Heart right ventricle (tissue), 16 donors: ENCODE data around the gene NPAS3. TPM values are rescaled to one million over a fixed set of nuclear protein-coding genes. Genes with fewer than 3 reads are reported as not detected.

Source experiments
- ATAC-seq, 8 donors: fragments of 200-7000 bp; cut with Tn5 transposase; one replicate each; pipeline ENCODE4 v1.9.1; 2020; ENCODE audit warnings: mild to moderate bottlenecking in 8 of 8, moderate library complexity in 8 of 8, moderate number of reproducible peaks in 1 of 8
- DNase-seq, 2 donors: peaks; one replicate each; pipeline ENCODE4 v3.0.0-alpha.2; 2020
- H3K27ac ChIP-seq, 10 donors: fragments of 200-600 bp; sonication (generic) in 2 of 10; one replicate each; pipeline versions ENCODE4 v1.5.0 to v1.8.0; 2020 to 2022; ENCODE audit warnings: mild to moderate bottlenecking in 3 of 10
- H3K27me3 ChIP-seq, 7 donors: fragments of 200-600 bp; one replicate each; pipeline ENCODE4 v1.8.0; 2021 to 2022; ENCODE audit warnings: mild to moderate bottlenecking in 2 of 7
- H3K36me3 ChIP-seq, 9 donors: fragments of 200-600 bp; sonication (generic) in 1 of 9; one replicate each; pipeline versions ENCODE4 v1.5.0 to v1.8.0; 2020 to 2022; ENCODE audit warnings: mild to moderate bottlenecking in 2 of 9
- H3K4me1 ChIP-seq, 9 donors: fragments of 200-600 bp; sonication (generic) in 1 of 9; one replicate each; pipeline versions ENCODE4 v1.5.0 to v1.8.0; 2020 to 2022; ENCODE audit warnings: mild to moderate bottlenecking in 4 of 9
- H3K4me3 ChIP-seq, 10 donors: fragments of 200-600 bp; sonication (generic) in 2 of 10; one replicate each; pipeline versions ENCODE4 v1.5.0 to v1.8.0; 2020 to 2022; ENCODE audit warnings: mild to moderate bottlenecking in 7 of 10, moderate library complexity in 2 of 10
- H3K9me3 ChIP-seq, 11 donors: fragments of 200-600 bp in 10 of 11; sonication (generic) in 2 of 11; one replicate each; pipeline versions ENCODE4 v1.5.0 to v1.8.0; 2013 to 2022; ENCODE audit warnings: mild to moderate bottlenecking in 2 of 11, control low read depth in 1 of 11, moderate library complexity in 1 of 11
- WGBS, 2 donors: extraction: QIAGEN DNeasy Blood & Tissue Kit; methylation state at CpG; one replicate each; pipeline ENCODE4 v1.1.7; 2013; ENCODE audit warnings: inconsistent platforms in 1 of 2; 5-methylcytosine and 5-hydroxymethylcytosine counted together
- intact Hi-C, 10 donors: fragments of 100-400 bp; cut with DNase I; formaldehyde crosslinking; loops; one replicate each; pipeline versions ENCODE4 v1.11.1 to v1.14.2; 2022
- polyA plus RNA-seq, 2 donors: library from polyadenylated mRNA; stranded (reverse); fragments of 200-250 nt; gene quantifications; one replicate each; pipeline ENCODE4 v1.2.3, GENCODE V29; 2013
- total RNA-seq, 10 donors: library from RNA; stranded (reverse); fragmentation: NEBNext Ultra II Directional in 3 of 10; extraction: Animal tissue kit (Norgen Biotek cat#: 25700) in 3 of 10; gene quantifications; one replicate each; pipeline versions ENCODE4 v1.2.1 to v1.2.4, GENCODE V29; 2021 to 2023
- TF ChIP-seq, protein P1 (sequence below), 9 donors: fragments of 200-600 bp; sonication (generic) in 2 of 9; IDR thresholded peaks; one replicate each; pipeline versions ENCODE4 v1.5.0 to v1.8.0; 2021 to 2022; ENCODE audit warnings: antibody characterized with exemption in 9 of 9, mild to moderate bottlenecking in 5 of 9, moderate library complexity in 1 of 9
- donor health status: Arrhythmogenic right ventricular cardiomyopathy.
- donor health status: ischemic (EF 13 %, LVEDD 7.1; RV severe dilation, severe dysfunction).
- donor health status: healthy with polysubstance abuse.
- donor health status: DM: no; HTN: yes; CAD: no.
- donor health status: DM: no; HTN: no; CAD: no.
- donor health status: ischemic (EF 25% LVEDD 6.9; RV normal size, moderate dysfunction).
- donor health status: ischemic (EF 25% LVEDD 5.7; RV mildly dilated, moderate dysfunction).
- donor health status: healthy.
- donor health status: DM: yes; HTN: yes; CAD: no.
- donor health status: Ischemic cardiomyopathy.
- donor health status: ischemic (EF 35%, LVEDD 5.7; RV mildly dilated, moderate dysfunction).
- donor health status: nonischemic (EF 11% LVEDD 7.7; RV severe dilation, severe dysfunction).
- donor health status: DM: yes; HTN: yes; CAD: no.
- donor health status: PGD.
- donor health status: ischemic (EF 29% LVEDD 5.4; RV normal size, mild dysfunction).
- donor health status: nonischemic (EF 23%, LVEDD 6.1; RV moderate dilation, normal function).

NPAS3 gene
- total and polyA plus RNA-seq, 12 donors: 0.12 to 2.8 (median 0.99) TPM

DNA sequence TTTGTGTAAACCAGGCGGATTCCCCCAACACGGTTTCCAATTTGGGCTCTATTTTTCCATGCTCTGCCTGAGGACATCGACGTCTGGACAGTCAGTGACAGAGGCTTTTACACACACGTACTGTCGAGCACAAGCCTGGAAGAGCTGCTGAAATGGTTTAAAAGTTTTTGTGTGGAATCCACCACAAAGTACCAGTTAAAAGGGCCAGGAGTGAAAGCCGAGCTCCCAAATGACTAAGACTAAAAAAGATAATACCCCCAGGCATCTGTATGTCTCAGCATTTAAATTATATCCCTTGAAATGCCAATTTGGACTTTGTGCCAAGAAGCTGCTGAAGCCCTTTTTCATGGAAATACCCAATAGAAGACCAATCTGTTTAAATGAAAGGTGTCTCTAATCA lies 839.0 kb downstream of the NPAS3 start:
- Histone ChIP-seq H3K9me3 (no peaks in the 10 kb centered on the region), H3K27me3 (no peaks in the 10 kb centered on the region), H3K27ac (no peak overlapping the region), H3K36me3 (no peaks in the 10 kb centered on the region), H3K4me1 (peaks cover 0 to 9% (median 0%) of the 10 kb centered on the region in 9 donors), H3K4me3 (no peak overlapping the region)
- intact Hi-C loops: no loop called here
- no peak for DNase-seq
- TF ChIP-seq, protein P1, sequence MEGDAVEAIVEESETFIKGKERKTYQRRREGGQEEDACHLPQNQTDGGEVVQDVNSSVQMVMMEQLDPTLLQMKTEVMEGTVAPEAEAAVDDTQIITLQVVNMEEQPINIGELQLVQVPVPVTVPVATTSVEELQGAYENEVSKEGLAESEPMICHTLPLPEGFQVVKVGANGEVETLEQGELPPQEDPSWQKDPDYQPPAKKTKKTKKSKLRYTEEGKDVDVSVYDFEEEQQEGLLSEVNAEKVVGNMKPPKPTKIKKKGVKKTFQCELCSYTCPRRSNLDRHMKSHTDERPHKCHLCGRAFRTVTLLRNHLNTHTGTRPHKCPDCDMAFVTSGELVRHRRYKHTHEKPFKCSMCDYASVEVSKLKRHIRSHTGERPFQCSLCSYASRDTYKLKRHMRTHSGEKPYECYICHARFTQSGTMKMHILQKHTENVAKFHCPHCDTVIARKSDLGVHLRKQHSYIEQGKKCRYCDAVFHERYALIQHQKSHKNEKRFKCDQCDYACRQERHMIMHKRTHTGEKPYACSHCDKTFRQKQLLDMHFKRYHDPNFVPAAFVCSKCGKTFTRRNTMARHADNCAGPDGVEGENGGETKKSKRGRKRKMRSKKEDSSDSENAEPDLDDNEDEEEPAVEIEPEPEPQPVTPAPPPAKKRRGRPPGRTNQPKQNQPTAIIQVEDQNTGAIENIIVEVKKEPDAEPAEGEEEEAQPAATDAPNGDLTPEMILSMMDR (IDR thresholded peaks at IDR 0.05): no peak
- 85 to 87% methylated on average over 7 of the region's 7 CpGs for WGBS, 2 donors
- no peak for ATAC-seq

DNA sequence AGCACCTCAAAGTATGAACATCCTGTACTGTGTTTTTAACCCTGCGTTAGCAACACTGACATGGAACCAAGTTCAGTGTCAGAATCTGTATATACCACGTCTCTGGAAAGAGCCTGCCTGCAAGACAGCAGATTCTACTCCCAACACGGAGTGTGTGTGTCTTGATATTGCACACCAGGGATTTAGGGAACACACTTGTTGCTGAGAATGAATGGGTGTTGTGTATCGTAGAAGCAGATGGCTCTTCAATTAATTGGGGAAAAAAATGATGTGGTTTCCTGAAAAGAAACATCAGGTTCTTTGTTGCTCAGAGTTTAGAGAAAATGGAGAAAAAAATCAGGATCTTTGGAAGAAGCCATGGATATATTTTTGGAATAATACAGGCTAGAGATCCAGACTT lies 841.4 kb downstream of the NPAS3 start:
- Histone ChIP-seq H3K36me3 (no peaks in the 10 kb centered on the region), H3K27ac (no peak overlapping the region), H3K4me3 (no peak overlapping the region), H3K27me3 (no peaks in the 10 kb centered on the region), H3K9me3 (no peaks in the 10 kb centered on the region), H3K4me1 (peaks cover 0 to 9% (median 0%) of the 10 kb centered on the region in 9 donors)
- TF ChIP-seq, protein P1 (IDR thresholded peaks at IDR 0.05): no peak
- no peak for ATAC-seq
- intact Hi-C loops: loop anchor here in 1 of 10 donors (10.0 kb wide), 1 partner anchor 305 kb away; no protein-coding TSS in a partner anchor
- WGBS, 2 donors: 56 to 61% methylated on average over 4 of the region's 4 CpGs
- no peak for DNase-seq

DNA sequence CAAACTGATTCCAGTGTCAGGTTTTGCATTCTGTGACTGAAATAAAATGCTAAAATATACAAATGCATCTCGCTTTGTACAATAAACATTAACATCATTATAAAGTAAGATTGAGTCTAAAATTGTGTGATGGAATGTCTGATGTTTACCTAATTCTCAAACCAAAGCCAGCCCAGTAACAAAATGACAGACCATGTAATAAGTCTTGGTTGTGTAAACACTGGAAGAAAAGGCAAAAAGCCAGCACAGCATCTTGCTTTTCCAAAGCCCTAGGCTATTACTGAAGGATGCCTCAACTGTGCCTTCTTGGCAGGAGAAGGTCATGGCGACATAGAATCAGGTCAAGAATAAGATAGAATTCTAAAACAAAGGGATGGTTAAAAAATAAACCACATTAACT lies 842.6 kb downstream of the NPAS3 start:
- WGBS, 2 donors: 84 to 96% methylated on average over 2 of the region's 2 CpGs
- Histone ChIP-seq H3K4me1 (peaks cover 0 to 9% (median 0%) of the 10 kb centered on the region in 9 donors), H3K4me3 (no peak overlapping the region), H3K36me3 (no peaks in the 10 kb centered on the region), H3K27me3 (no peaks in the 10 kb centered on the region), H3K27ac (no peak overlapping the region), H3K9me3 (no peaks in the 10 kb centered on the region)
- DNase-seq (no peak), ATAC-seq (no peak)
- intact Hi-C loops: loop anchor here in 1 of 10 donors (10.0 kb wide), 1 partner anchor 306 kb away; no protein-coding TSS in a partner anchor
- TF ChIP-seq, protein P1 (IDR thresholded peaks at IDR 0.05): no peak

DNA sequence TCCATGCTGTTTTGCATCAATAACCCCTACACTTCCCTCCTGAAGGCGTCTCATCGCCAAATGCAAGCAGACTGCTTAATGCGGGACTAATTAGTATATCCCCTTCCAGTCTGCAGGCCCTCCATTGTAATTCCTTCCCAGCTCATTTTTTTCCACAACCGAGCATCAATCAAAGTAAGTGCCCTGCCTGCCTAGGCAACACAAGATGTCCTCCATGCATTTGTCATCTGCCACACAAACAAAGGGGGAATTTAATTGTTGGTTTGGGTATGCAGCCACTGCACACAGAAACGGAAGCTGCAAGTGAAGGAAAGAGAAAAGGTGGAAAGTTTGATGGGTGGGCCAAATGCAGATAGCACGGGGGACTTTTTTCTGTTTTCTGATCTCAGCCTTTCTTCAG lies 844.2 kb downstream of the NPAS3 start:
- ATAC-seq: no peak
- intact Hi-C loops: loop anchor here in 1 of 10 donors (10.0 kb wide), 1 partner anchor 308 kb away; no protein-coding TSS in a partner anchor
- Histone ChIP-seq H3K9me3 (no peaks in the 10 kb centered on the region), H3K4me3 (no peak overlapping the region), H3K4me1 (peaks cover 0 to 9% (median 0%) of the 10 kb centered on the region in 9 donors), H3K27ac (no peak overlapping the region), H3K27me3 (no peaks in the 10 kb centered on the region), H3K36me3 (no peaks in the 10 kb centered on the region)
- 92 to 96% methylated on average over 6 of the region's 6 CpGs for WGBS, 2 donors
- DNase-seq: no peak
- TF ChIP-seq, protein P1 (IDR thresholded peaks at IDR 0.05): no peak
